Astrocyte of the spinal cord (primary cell): Measurements from ENCODE around the gene RBCK1.

Experiments used
- DNase-seq: peaks from one replicate; pipeline ENCODE4 v3.0.0; 2011; ENCODE audit warnings: low read depth, low spot score
- H3K4me3 ChIP-seq: 2 replicates; pipeline ENCODE4 v1.5.1; 2011; ENCODE audit warnings: low read depth, mild to moderate bottlenecking, low read length, moderate library complexity
- CTCF ChIP-seq: IDR thresholded peaks from 2 replicates; pipeline ENCODE4 v1.5.1; 2012; ENCODE audit warnings: low read depth, mild to moderate bottlenecking, low read length, inconsistent platforms
- in situ Hi-C: cut with HindIII; loops from 2 replicates; pipeline ENCODE4 v1.10.0; 2017; ENCODE audit warnings: low sequenced_read_pairs

RBCK1 gene

DNA sequence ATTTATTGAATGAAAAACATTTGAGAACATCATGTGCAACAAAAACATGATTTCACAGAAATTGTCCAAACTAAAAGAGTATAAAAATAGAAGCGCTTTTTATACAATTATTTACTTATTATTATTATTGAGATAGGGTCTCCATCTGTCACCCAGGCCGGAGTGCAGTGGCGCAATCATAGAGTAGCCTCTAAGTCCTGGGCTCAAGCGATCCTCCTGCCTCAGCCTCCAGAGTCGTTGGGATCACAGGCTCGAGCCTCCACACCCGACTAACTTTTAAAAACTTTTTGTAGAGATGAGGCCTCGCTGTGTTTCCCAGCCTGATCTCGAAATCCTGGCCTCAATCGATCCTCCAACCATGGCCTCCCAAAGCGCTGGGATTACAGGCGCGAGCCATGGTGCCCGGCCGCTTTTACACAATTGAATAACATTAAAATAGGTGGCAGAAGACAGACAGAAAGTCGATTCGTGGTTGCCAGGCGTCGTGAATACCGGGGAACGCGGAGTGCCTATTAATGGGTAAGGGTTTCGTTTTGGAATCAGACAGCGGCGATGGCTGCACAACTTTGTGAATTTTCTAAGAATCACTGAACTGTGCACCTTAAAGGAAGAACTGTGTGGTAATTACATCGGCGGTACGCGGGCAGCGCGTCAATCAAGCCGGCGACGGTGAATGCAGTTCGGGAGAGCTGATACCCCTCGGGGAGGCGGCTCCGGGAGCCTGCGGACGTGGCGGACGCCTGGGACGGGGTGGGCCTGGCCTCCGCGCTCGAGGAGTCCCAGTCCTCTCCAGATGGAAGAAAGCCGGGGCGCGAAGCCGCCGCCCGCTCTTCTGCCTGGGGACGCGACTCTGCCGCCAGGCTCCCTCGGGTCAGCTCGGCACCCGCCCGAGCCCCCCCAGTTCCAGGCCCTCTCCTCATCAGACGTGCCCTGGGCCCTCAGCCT lies 53.4 kb downstream of the RBCK1 start:
- no peak for TF ChIP-seq CTCF
- peak; percentile 45 for DNase-seq
- peak overlapping the region; percentile 84 for H3K4me3 ChIP-seq
- in situ Hi-C loops: no loop called here

DNA sequence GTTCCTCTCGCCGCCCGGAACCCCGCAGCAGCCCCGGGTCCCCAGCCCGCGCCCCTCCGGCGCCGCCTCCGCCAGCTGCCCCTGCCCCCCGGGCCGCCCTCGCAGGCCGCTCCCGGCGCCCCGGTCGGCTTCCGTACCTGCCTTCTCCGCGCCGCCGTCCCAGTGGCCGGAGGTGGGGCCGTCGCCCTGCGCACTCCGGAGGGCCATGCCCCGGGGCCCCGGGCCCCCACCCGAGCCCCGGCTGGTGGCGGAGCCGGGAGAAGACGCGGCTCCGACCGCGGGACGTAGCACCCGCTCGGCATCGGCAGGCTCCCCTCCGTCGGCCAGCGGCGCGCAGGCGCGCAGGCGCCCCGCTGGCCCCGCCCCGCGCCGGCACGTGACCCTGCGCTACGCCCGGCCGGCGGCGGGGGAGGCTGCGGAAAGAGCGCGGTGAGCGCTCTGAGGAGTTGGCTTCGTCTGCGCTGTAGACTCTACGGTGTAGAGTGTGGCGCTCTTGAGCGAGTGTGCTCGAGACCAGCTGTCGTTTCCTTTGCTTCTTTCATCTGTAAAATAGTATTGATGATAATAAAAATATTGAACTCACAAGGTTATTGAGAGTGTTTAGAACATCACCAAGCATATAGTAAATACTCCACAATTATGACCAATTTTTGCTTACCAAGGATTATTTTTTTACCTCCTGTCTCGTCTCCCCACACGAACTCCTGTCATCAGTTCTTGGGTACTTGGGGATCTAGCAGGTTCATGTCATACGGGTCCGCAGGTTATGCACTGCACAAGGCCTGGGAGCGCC lies 54.3 kb downstream of the RBCK1 start, which contains the start of gene TBC1D20:
Gene TBC1D20, minus strand, starts transcription at position 335 of the 793 bp plus-strand sequence. Its CDS starts 128 bp downstream, at position 207.
- H3K4me3 ChIP-seq: peak within 1 kb of the TSS; percentile 84
- TF ChIP-seq CTCF: peak; percentile 14
- in situ Hi-C loops: no loop called here
- DNase-seq: peak; percentile 84

- H3K4me3 ChIP-seq: no peak overlapping the region
- no peak for TF ChIP-seq CTCF
- no peak for DNase-seq
- in situ Hi-C loops: no loop called here
These were observed 59.7 kb downstream of the RBCK1 start for GRCh38 chr20:467755-468154.

DNA sequence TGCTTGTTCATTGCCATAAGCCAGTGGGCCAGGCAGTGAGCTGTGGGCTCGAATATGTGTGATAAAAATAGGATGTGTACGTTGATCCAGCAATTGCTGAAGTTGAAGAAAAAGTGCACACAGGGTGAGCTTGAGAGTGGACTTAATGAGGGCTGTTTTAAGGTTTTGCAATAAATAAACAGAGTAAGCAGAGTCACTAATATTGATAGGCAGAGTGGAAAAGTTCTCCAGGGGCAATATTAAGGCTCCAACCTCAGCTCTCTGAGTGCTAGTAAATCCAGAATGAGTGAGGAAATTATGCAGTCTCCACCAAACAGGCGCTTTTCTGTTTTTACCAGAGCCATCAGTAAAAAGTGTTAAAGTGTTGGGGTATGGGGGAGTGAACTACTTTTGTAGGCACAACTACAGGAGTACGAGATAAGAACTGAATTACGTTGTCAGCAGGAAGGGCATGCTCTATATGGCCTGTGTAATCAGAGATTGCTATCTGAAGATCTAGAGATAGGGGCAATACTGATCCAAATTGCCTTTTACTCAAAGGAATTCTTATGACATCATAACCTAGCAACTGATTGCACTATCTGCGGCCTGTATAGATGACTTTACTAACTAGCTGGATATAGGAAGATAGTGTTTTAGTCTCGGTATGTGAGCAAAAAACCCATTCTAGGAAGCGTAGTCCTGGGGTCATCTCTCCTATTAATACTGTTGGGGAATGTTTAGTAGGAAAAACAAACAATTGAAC lies 61.8 kb downstream of the RBCK1 start:
- no peak for DNase-seq
- no peak for TF ChIP-seq CTCF
- no peak overlapping the region for H3K4me3 ChIP-seq
- in situ Hi-C loops: no loop called here

- in situ Hi-C loops: no loop called here
- no peak overlapping the region for H3K4me3 ChIP-seq
- no peak for TF ChIP-seq CTCF
- no peak for DNase-seq
These were observed 64.2 kb downstream of the RBCK1 start for GRCh38 chr20:472137-472846.

DNA sequence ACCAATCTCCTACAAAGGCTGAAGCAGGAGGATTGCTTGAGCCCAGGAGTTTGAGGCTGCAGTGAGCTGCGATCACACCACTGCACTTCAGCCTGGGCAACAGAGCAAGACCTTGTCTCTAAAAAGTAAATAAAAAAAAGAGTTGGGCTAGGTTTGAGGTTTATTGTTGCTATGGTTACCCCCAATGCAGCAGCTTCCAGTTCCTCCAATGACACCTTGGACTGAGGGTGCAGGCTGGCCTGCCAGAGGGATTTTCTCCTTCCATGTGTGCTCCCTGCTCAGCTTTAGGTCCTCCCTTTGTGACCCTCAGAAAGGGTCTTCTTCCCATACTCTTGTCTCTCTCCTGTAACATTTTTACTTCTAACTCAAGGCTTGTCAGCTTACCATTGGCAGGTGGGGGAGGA lies 64.8 kb downstream of the RBCK1 start:
- DNase-seq: no peak
- TF ChIP-seq CTCF: no peak
- in situ Hi-C loops: no loop called here

More for the DNA sequence above, 64.8 kb downstream of the RBCK1 start:
- H3K4me3 ChIP-seq: no peak overlapping the region
